Amniotic epithelial cell (primary cell): ENCODE results near the gene TJP1.
"Not testable (repeated sequence)": the region's sequence is repeated elsewhere in the genome, so short reads cannot be mapped to it uniquely, and the experiment has no call there.

Experiments used
- DNase-seq: peaks from one replicate; pipeline ENCODE4 v3.0.0-alpha.2; 2010; ENCODE audit warnings: low read depth

The TJP1 gene

GRCh38 chr15:29681166-29681845 is 141.0 kb downstream of the TJP1 start:
- no peak for DNase-seq

GRCh38 chr15:29680465-29681165 is 141.7 kb downstream of the TJP1 start:
- no peak for DNase-seq

- no peak for DNase-seq
Measured at GRCh38 chr15:29678504-29679034, 143.7 kb downstream of the TJP1 start.

- DNase-seq, result no peak
Measured at GRCh38 chr15:29677871-29678461, 144.3 kb downstream of the TJP1 start.

- no peak for DNase-seq
Measured at GRCh38 chr15:29677455-29677854, 144.8 kb downstream of the TJP1 start.

GRCh38 chr15:29676961-29677402 is 145.3 kb downstream of the TJP1 start:
- DNase-seq, result peak; percentile 62

- peak; percentile 44 for DNase-seq
Measured at GRCh38 chr15:29676374-29676960, 145.8 kb downstream of the TJP1 start.

GRCh38 chr15:29675791-29676301 is 146.4 kb downstream of the TJP1 start:
- DNase-seq, result no peak

- DNase-seq, result peak; percentile 65
Measured at GRCh38 chr15:29674661-29675533, 147.4 kb downstream of the TJP1 start.

GRCh38 chr15:29672923-29673809 is 149.1 kb downstream of the TJP1 start:
- no peak for DNase-seq

- DNase-seq, result no peak
Measured at GRCh38 chr15:29672446-29672845, 149.8 kb downstream of the TJP1 start.

- not testable (repeated sequence) for DNase-seq
Measured at GRCh38 chr15:29672046-29672445, 150.2 kb downstream of the TJP1 start.

GRCh38 chr15:29670998-29671981 is 151.0 kb downstream of the TJP1 start:
- DNase-seq, result peak; percentile 92

- DNase-seq, result no peak
Measured at GRCh38 chr15:29670266-29670665, 152.0 kb downstream of the TJP1 start.

GRCh38 chr15:29669823-29670222 is 152.4 kb downstream of the TJP1 start:
- peak; percentile 64 for DNase-seq

GRCh38 chr15:29668120-29668602 is 154.1 kb downstream of the TJP1 start:
- DNase-seq, result peak; percentile 92

- no peak for DNase-seq
Measured at GRCh38 chr15:29666241-29666640, 156.0 kb downstream of the TJP1 start.

GRCh38 chr15:29665444-29666003 is 156.7 kb downstream of the TJP1 start:
- DNase-seq, result peak; percentile 55

- DNase-seq, result no peak
Measured at GRCh38 chr15:29664406-29664805, 157.9 kb downstream of the TJP1 start.
